Left lobe of liver (tissue), 2 donors: ENCODE data around the gene GSC2. TPM values are rescaled to one million over a fixed set of nuclear protein-coding genes. Genes with fewer than 3 reads are reported as not detected.

Source experiments
- ATAC-seq: fragments of 200-7000 bp; cut with Tn5 transposase; one replicate; pipeline ENCODE4 v1.9.1; 2020; ENCODE audit warnings: mild to moderate bottlenecking, moderate library complexity
- DNase-seq: peaks from one replicate; pipeline ENCODE4 v3.0.0-alpha.2; 2020; ENCODE audit warnings: low spot score
- total RNA-seq: library from RNA; stranded (reverse); gene quantifications from one replicate; pipeline ENCODE4 v1.2.1, GENCODE V29; 2021
- donor health status: DM: no; HTN: no; CAD: no; lungs with moderate emphysema.
- donor health status: DM: no; HTN: yes; CAD: no.

The GSC2 gene
- total RNA-seq, 1 donor from 2014 or later = not detected

- ATAC-seq (peak; percentile 90), DNase-seq (peak; percentile 96)
Observed at GRCh38 chr22:19122143-19122751, 27.8 kb downstream of the GSC2 start, which contains the start of gene DGCR2. Gene DGCR2, minus strand, starts transcription at chr22:19122412. Its CDS starts 206 bp downstream, at chr22:19122206.

- ATAC-seq (peak; percentile 64), DNase-seq (peak; percentile 77)
Observed at GRCh38 chr22:19121631-19122142, 28.4 kb downstream of the GSC2 start.

- DNase-seq = peak; percentile 72
- peak; percentile 57 for ATAC-seq
Observed at GRCh38 chr22:19120829-19121630, 29.1 kb downstream of the GSC2 start.

- DNase-seq = no peak
- ATAC-seq = no peak
Observed at GRCh38 chr22:19119949-19120348, 30.1 kb downstream of the GSC2 start.

GRCh38 chr22:19118329-19118880, 31.7 kb downstream of the GSC2 start:
- ATAC-seq (no peak), DNase-seq (no peak)

- no peak for DNase-seq
- no peak for ATAC-seq
Observed at GRCh38 chr22:19117111-19117512, 33.0 kb downstream of the GSC2 start.

- DNase-seq (no peak), ATAC-seq (peak; percentile 13)
Observed at GRCh38 chr22:19115628-19116027, 34.5 kb downstream of the GSC2 start.

- peak; percentile 82 for ATAC-seq
Observed at GRCh38 chr22:19114984-19115552, 35.0 kb downstream of the GSC2 start.

GRCh38 chr22:19113429-19113828, 36.7 kb downstream of the GSC2 start:
- ATAC-seq = no peak
- no peak for DNase-seq

More at GRCh38 chr22:19114984-19115552, 35.0 kb downstream of the GSC2 start:
- DNase-seq = peak; percentile 61

GRCh38 chr22:19111584-19111983, 38.5 kb downstream of the GSC2 start:
- ATAC-seq = no peak

GRCh38 chr22:19111140-19111539, 39.0 kb downstream of the GSC2 start:
- DNase-seq (no peak), ATAC-seq (no peak)

More at GRCh38 chr22:19111584-19111983, 38.5 kb downstream of the GSC2 start:
- DNase-seq = no peak

GRCh38 chr22:19110646-19111045, 39.4 kb downstream of the GSC2 start:
- no peak for DNase-seq
- no peak for ATAC-seq

- no peak for ATAC-seq
- DNase-seq = no peak
Observed at GRCh38 chr22:19110064-19110458, 40.0 kb downstream of the GSC2 start.

- no peak for DNase-seq
- ATAC-seq = peak; percentile 89
Observed at GRCh38 chr22:19109198-19110063, 40.7 kb downstream of the GSC2 start.

GRCh38 chr22:19108807-19109197, 41.3 kb downstream of the GSC2 start:
- ATAC-seq = no peak
- no peak for DNase-seq

- ATAC-seq (no peak), DNase-seq (no peak)
Observed at GRCh38 chr22:19107730-19108074, 42.4 kb downstream of the GSC2 start.

- ATAC-seq = no peak
- no peak for DNase-seq
Observed at GRCh38 chr22:19106886-19107729, 43.0 kb downstream of the GSC2 start.

GRCh38 chr22:19105867-19106802, 44.0 kb downstream of the GSC2 start:
- DNase-seq = no peak
- ATAC-seq = peak; percentile 38
